Hepatocyte (in vitro differentiated cells): Measurements from ENCODE around the gene KLHL4. TPM values are rescaled to one million over a fixed set of nuclear protein-coding genes. Genes with fewer than 3 reads are reported as not detected.
A peak's percentile ranks its signal among the peaks of the same experiment; 100 is the strongest.

Source experiments
- DNase-seq: peaks from one replicate; pipeline ENCODE4 v3.0.0-alpha.2; 2016; ENCODE audit warnings: low spot score
- H2AFZ ChIP-seq: fragments of 200-600 bp; sonication (generic); 2 replicates; pipeline ENCODE4 v1.6.0; 2016; ENCODE audit warnings: antibody characterized with exemption, mild to moderate bottlenecking
- H3K27ac ChIP-seq: fragments of 200-600 bp; sonication (generic); 2 replicates; pipeline ENCODE4 v1.5.1; 2016; ENCODE audit warnings: mild to moderate bottlenecking
- H3K27me3 ChIP-seq: fragments of 200-600 bp; sonication (generic); 2 replicates; pipeline ENCODE4 v1.6.1; 2016
- H3K36me3 ChIP-seq: fragments of 200-600 bp; sonication (generic); replicated peaks from 2 replicates; pipeline ENCODE4 v1.5.1; 2016; ENCODE audit warnings: low read depth; ENCODE audit not compliant: insufficient read depth
- H3K4me1 ChIP-seq: fragments of 200-600 bp; sonication (generic); 2 replicates; pipeline ENCODE4 v1.5.1; 2016; ENCODE audit warnings: mild to moderate bottlenecking, moderate library complexity; ENCODE audit not compliant: insufficient read depth
- H3K4me2 ChIP-seq: fragments of 200-600 bp; sonication (generic); 2 replicates; pipeline ENCODE4 v1.6.0; 2016
- H3K4me3 ChIP-seq: fragments of 200-600 bp; sonication (generic); 2 replicates; pipeline ENCODE4 v1.5.1; 2016; ENCODE audit warnings: mild to moderate bottlenecking
- H3K79me2 ChIP-seq: fragments of 200-600 bp; sonication (generic); 2 replicates; pipeline ENCODE4 v1.6.0; 2017; ENCODE audit warnings: mild to moderate bottlenecking
- H3K9me2 ChIP-seq: fragments of 200-600 bp; sonication (generic); replicated peaks from 2 replicates; pipeline ENCODE4 v1.6.0; 2017; ENCODE audit warnings: mild to moderate bottlenecking; ENCODE audit not compliant: insufficient read depth
- H3K9me3 ChIP-seq: fragments of 200-600 bp; sonication (generic); 2 replicates; pipeline ENCODE4 v1.5.1; 2016; ENCODE audit warnings: low read depth, mild to moderate bottlenecking
- H4K20me1 ChIP-seq: fragments of 200-600 bp; sonication (generic); 2 replicates; pipeline ENCODE4 v1.6.0; 2016; ENCODE audit warnings: mild to moderate bottlenecking; ENCODE audit not compliant: insufficient read depth, poor library complexity, severe bottlenecking
- CTCF ChIP-seq: fragments of 200-600 bp; sonication (generic); IDR thresholded peaks from 2 replicates; pipeline ENCODE4 v1.5.1; 2016; ENCODE audit warnings: antibody characterized with exemption, mild to moderate bottlenecking; ENCODE audit not compliant: poor library complexity
- EZH2 ChIP-seq: fragments of 200-600 bp; sonication (generic); IDR thresholded peaks from 2 replicates; pipeline ENCODE4 v1.6.1; 2016; ENCODE audit warnings: antibody characterized with exemption, mild to moderate bottlenecking, borderline replicate concordance
- EZH2phosphoT487 ChIP-seq: fragments of 200-600 bp; sonication (generic); IDR thresholded peaks from one replicate; pipeline ENCODE4 v1.6.1; 2018; ENCODE audit warnings: antibody characterized with exemption, mild to moderate bottlenecking, low read depth, moderate library complexity; ENCODE audit not compliant: unreplicated experiment, severe bottlenecking
- WGBS: methylation state at CpG from one replicate; pipeline ENCODE4 v1.1.6; 2016; ENCODE audit warnings: low lambda C conversion rate; ENCODE audit errors: missing lambda C conversion rate; 5-methylcytosine and 5-hydroxymethylcytosine counted together
- polyA plus RNA-seq: library from polyadenylated mRNA; unstranded; fragments of >200 nt; fragmentation: Nextera tagmentation; extraction: Ambion mirVana; gene quantifications from 2 replicates; pipeline ENCODE4 v1.2.1, GENCODE V29; 2016
- total RNA-seq: library from RNA; depleted of rRNA; stranded (reverse); fragments of >200 nt; gene quantifications from 2 replicates; pipeline ENCODE4 v1.2.3, GENCODE V29; 2014

Gene KLHL4
- total and polyA plus RNA-seq, 2 experiments from 2014 or later: 2.7 to 3.6 TPM

- Histone ChIP-seq H3K27me3 (no peaks in the 10 kb centered on the region), H2AFZ (no peak overlapping the region), H3K9me2 (no peaks in the 10 kb centered on the region), H3K4me2 (no peak overlapping the region), H3K4me3 (no peak overlapping the region), H3K27ac (no peak overlapping the region), H3K4me1 (no peaks in the 10 kb centered on the region), H3K36me3 (no peaks in the 10 kb centered on the region), H3K79me2 (no peaks in the 10 kb centered on the region), H3K9me3 (no peaks in the 10 kb centered on the region), H4K20me1 (no peaks in the 10 kb centered on the region)
- no peak for TF ChIP-seq EZH2phosphoT487
- TF ChIP-seq EZH2: no peak
- no peak for TF ChIP-seq CTCF
- 83% methylated on average over 2 of the region's 2 CpGs for WGBS
- DNase-seq: no peak
These were observed 28.5 kb upstream of the KLHL4 start for GRCh38 chrX:87489071-87489470.

- Histone ChIP-seq H3K4me3 (no peak overlapping the region), H3K27ac (no peak overlapping the region), H4K20me1 (no peaks in the 10 kb centered on the region), H3K27me3 (no peaks in the 10 kb centered on the region), H3K4me2 (no peak overlapping the region), H3K9me2 (no peaks in the 10 kb centered on the region), H3K36me3 (no peaks in the 10 kb centered on the region), H3K79me2 (no peaks in the 10 kb centered on the region), H3K4me1 (no peaks in the 10 kb centered on the region), H3K9me3 (no peaks in the 10 kb centered on the region), H2AFZ (no peak overlapping the region)
- 100% methylated on average over 1 of the region's 1 CpG for WGBS
- TF ChIP-seq EZH2 (no peak), EZH2phosphoT487 (no peak), CTCF (no peak)
- DNase-seq: no peak
These were observed 1.8 kb upstream of the KLHL4 start for GRCh38 chrX:87515836-87516235.

- no peak for DNase-seq
- no peak overlapping the region for H3K27ac ChIP-seq
- no peak overlapping the region for H3K4me3 ChIP-seq
- H3K27me3 ChIP-seq: no peaks in the 10 kb centered on the region
- H3K79me2 ChIP-seq: no peaks in the 10 kb centered on the region
- no peaks in the 10 kb centered on the region for H3K4me1 ChIP-seq
- TF ChIP-seq CTCF: no peak
- no peak for TF ChIP-seq EZH2phosphoT487
- TF ChIP-seq EZH2: no peak
- no peaks in the 10 kb centered on the region for H3K9me2 ChIP-seq
- H4K20me1 ChIP-seq: no peaks in the 10 kb centered on the region
- H3K36me3 ChIP-seq: no peaks in the 10 kb centered on the region
- H3K4me2 ChIP-seq: peak overlapping the region; percentile 77
- H3K9me3 ChIP-seq: no peaks in the 10 kb centered on the region
- H2AFZ ChIP-seq: no peak overlapping the region
These were observed 883 bp upstream of the KLHL4 start for GRCh38 chrX:87516717-87517121.

- no peak for DNase-seq
- Histone ChIP-seq H3K4me1 (no peaks in the 10 kb centered on the region), H3K27ac (no peak overlapping the region), H3K79me2 (no peaks in the 10 kb centered on the region), H3K27me3 (no peaks in the 10 kb centered on the region), H3K9me2 (no peaks in the 10 kb centered on the region), H2AFZ (peak overlapping the region; percentile 57), H3K4me2 (peak overlapping the region; percentile 77), H4K20me1 (no peaks in the 10 kb centered on the region), H3K9me3 (no peaks in the 10 kb centered on the region), H3K4me3 (peak overlapping the region; percentile 13), H3K36me3 (no peaks in the 10 kb centered on the region)
- 21% methylated on average over 6 of the region's 6 CpGs for WGBS
- TF ChIP-seq EZH2phosphoT487: no peak
- no peak for TF ChIP-seq CTCF
- no peak for TF ChIP-seq EZH2
These were observed 902 bp downstream of the KLHL4 start for GRCh38 chrX:87518504-87518903.
